Measurements from ENCODE around the gene SDC4. TPM values are rescaled to one million over a fixed set of nuclear protein-coding genes. Genes with fewer than 3 reads are reported as not detected.

Gene SDC4
- total and polyA plus RNA-seq, 10 of the 15 experiments (the other 5 are each of a cell fraction or from before 2014, with no cell fraction given), result 0.52 to 11.3 (median 1.4) TPM

GRCh38 chr20:45336530-45337366, 11.5 kb downstream of the SDC4 start:
- H3K4me2 ChIP-seq (ENCODE audit: control insufficient read depth, insufficient read depth), result no peak overlapping the region
- H3K4me3 ChIP-seq, result no peak overlapping the region
- H3K9me3 ChIP-seq (replicated peaks; ENCODE audit: control insufficient read depth, insufficient read depth, low read length), result no peaks in the 10 kb centered on the region
- no peaks in the 10 kb centered on the region for H3K79me2 ChIP-seq (ENCODE audit: control insufficient read depth, insufficient read depth, low read length)
- in situ Hi-C loops (cut with MboI), result no loop called here
- H4K20me1 ChIP-seq (ENCODE audit: control insufficient read depth, insufficient read depth), result no peaks in the 10 kb centered on the region
- no peak overlapping the region for H3K9ac ChIP-seq (ENCODE audit: control insufficient read depth, insufficient read depth, low read length)
- H3K36me3 ChIP-seq (ENCODE audit: control insufficient read depth in 2 of 2, insufficient read depth in 2 of 2, low read length in 1 of 2), result no peaks in the 10 kb centered on the region
- H3K27ac ChIP-seq (ENCODE audit: control insufficient read depth, insufficient read depth), result no peak overlapping the region
- WGBS (ENCODE audit: insufficient coverage, insufficient replicate concordance, low lambda C conversion rate, missing lambda C conversion rate), result 37% methylated on average over 11 of the region's 11 CpGs
- H3K27me3 ChIP-seq (replicated peaks in 1 of 2; ENCODE audit: control insufficient read depth in 2 of 2, insufficient read depth in 2 of 2, low read length in 1 of 2), result no peaks in the 10 kb centered on the region
- H2AFZ ChIP-seq (ENCODE audit: control insufficient read depth, low read depth, low read length), result no peak overlapping the region
- no TSS peak for BruUV-seq (replicated peaks)
- ChIA-PET POLR2A (interaction anchor here (0.5 to 2.3 kb wide), 3 partner anchors 10 to 103 kb away, joined by 3 to 7 read pairs (median 4); no protein-coding TSS in a partner anchor), SMC1A (ENCODE audit: uncharacterized antibody, unreplicated experiment) (interaction anchor here (0.8 to 2.0 kb wide), 3 partner anchors 13 to 100 kb away, joined by 3 to 5 read pairs (median 3); no protein-coding TSS in a partner anchor), RAD21 (ENCODE audit: unreplicated experiment) (interaction anchor here (1.2 to 1.4 kb wide), 2 partner anchors 24 to 100 kb away, joined by 3 read pairs; no protein-coding TSS in a partner anchor), CTCF (interaction anchor here (0.8 to 2.0 kb wide), 5 partner anchors 18 to 101 kb away, joined by 3 to 8 read pairs (median 4); no protein-coding TSS in a partner anchor)
- intact Hi-C loops (cut with micrococcal nuclease; ENCODE audit: unreplicated experiment), result no loop called here
- ATAC-seq (no peak), FAIRE-seq (no peak), DNase-seq (ENCODE audit: low read depth, low spot score) (no peak)
- no peaks in the 10 kb centered on the region for H3K4me1 ChIP-seq (ENCODE audit: control insufficient read depth, insufficient read depth, low read length)
- TF ChIP-seq ZBTB4 (CRISPR knock-in tag; IDR thresholded peaks at IDR 0.05) (no peak), PML (IDR thresholded peaks at IDR 0.05; ENCODE audit: low read length) (no peak), MAX (IDR thresholded peaks at IDR 0.05; ENCODE audit: low read depth, low read length) (no peak), CHD4 (IDR thresholded peaks at IDR 0.05) (no peak), NBN (IDR thresholded peaks at IDR 0.05) (no peak), NFYA (IDR thresholded peaks at IDR 0.05; ENCODE audit: borderline replicate concordance, low read depth, low read length) (no peak), JUNB (IDR thresholded peaks at IDR 0.05) (no peak), POLR2AphosphoS2 (IDR thresholded peaks at IDR 0.05; ENCODE audit: low read depth, low read length) (no peak), RELA (IDR thresholded peaks at IDR 0.05; ENCODE audit: borderline replicate concordance, partially characterized antibody) (no peak), SP1 (IDR thresholded peaks at IDR 0.05; ENCODE audit: low read depth, low read length) (no peak), BCL3 (IDR thresholded peaks at IDR 0.05; ENCODE audit: borderline replicate concordance, insufficient read depth, low read depth, low read length, poor library complexity, severe bottlenecking) (no peak), RAD51 (IDR thresholded peaks at IDR 0.05) (no peak), ZBED1 (IDR thresholded peaks at IDR 0.05; ENCODE audit: borderline replicate concordance) (no peak), IKZF1 (conservative IDR thresholded peaks at IDR 0.05) (no peak), ZBTB11 (CRISPR knock-in tag; IDR thresholded peaks at IDR 0.05) (no peak), ZNF217 (IDR thresholded peaks at IDR 0.05) (no peak)

Measured in GM12878 (cell line).